Muscle layer of colon (tissue), 2 donors: ENCODE results near the gene LAG3.
A peak's percentile ranks its signal among the peaks of the same experiment; 100 is the strongest.
"Not testable (repeated sequence)": the region's sequence is repeated elsewhere in the genome, so short reads cannot be mapped to it uniquely, and the experiment has no call there.

Source experiments
- H3K27ac ChIP-seq: one replicate; pipeline ENCODE4 v1.7.0; 2013; ENCODE audit warnings: low read depth, mild to moderate bottlenecking, low read length, moderate library complexity
- H3K27me3 ChIP-seq, 2 donors: one replicate each; pipeline ENCODE4 v1.7.0; 2013; ENCODE audit warnings: low read length in 2 of 2, mild to moderate bottlenecking in 2 of 2; ENCODE audit not compliant: insufficient read depth in 2 of 2, control insufficient read depth in 1 of 2
- H3K36me3 ChIP-seq: one replicate; pipeline ENCODE4 v1.7.0; 2013; ENCODE audit warnings: mild to moderate bottlenecking, low read length; ENCODE audit not compliant: insufficient read depth
- H3K4me1 ChIP-seq: one replicate; pipeline ENCODE4 v1.7.0; 2013; ENCODE audit warnings: mild to moderate bottlenecking, low read length; ENCODE audit not compliant: insufficient read depth
- H3K4me3 ChIP-seq, 2 donors: one replicate each; pipeline ENCODE4 v1.7.0; 2013; ENCODE audit warnings: low read length in 2 of 2, low read depth in 1 of 2, mild to moderate bottlenecking in 1 of 2, moderate library complexity in 1 of 2
- H3K9ac ChIP-seq: one replicate; pipeline ENCODE4 v1.7.0; 2013; ENCODE audit warnings: low read length
- H3K9me3 ChIP-seq: one replicate; pipeline ENCODE4 v1.7.0; 2013; ENCODE audit warnings: mild to moderate bottlenecking, low read length
- donor health status: abdominal sarcoma.
- donor health status: Adenocarcinoma of cecum.

Gene LAG3

GRCh38 chr12:6742834-6743233 is 29.5 kb upstream of the LAG3 start:
- Histone ChIP-seq H3K27me3 (no peaks in the 10 kb centered on the region), H3K4me1 (no peaks in the 10 kb centered on the region), H3K36me3 (peaks cover 22% of the 10 kb centered on the region), H3K9ac (no peak overlapping the region), H3K9me3 (no peaks in the 10 kb centered on the region), H3K4me3 (no peak overlapping the region), H3K27ac (no peak overlapping the region)

GRCh38 chr12:6743300-6743699 is 29.0 kb upstream of the LAG3 start:
- H3K4me3 ChIP-seq, H3K27ac ChIP-seq, H3K9ac ChIP-seq, H3K4me1 ChIP-seq, H3K27me3 ChIP-seq, H3K9me3 ChIP-seq: not testable (repeated sequence)
- H3K36me3 ChIP-seq: peaks cover 26% of the 10 kb centered on the region

GRCh38 chr12:6745741-6746525 is 26.4 kb upstream of the LAG3 start:
- no peaks in the 10 kb centered on the region for H3K4me1 ChIP-seq
- H3K36me3 ChIP-seq: peaks cover 52% of the 10 kb centered on the region
- H3K4me3 ChIP-seq: no peak overlapping the region
- no peaks in the 10 kb centered on the region for H3K9me3 ChIP-seq
- H3K27me3 ChIP-seq: no peaks in the 10 kb centered on the region
- no peak overlapping the region for H3K9ac ChIP-seq
- H3K27ac ChIP-seq: no peak overlapping the region

- Histone ChIP-seq H3K4me1 (peaks cover 11% of the 10 kb centered on the region), H3K36me3 (peaks cover 64% of the 10 kb centered on the region), H3K4me3 (no peak overlapping the region), H3K27ac (no peak overlapping the region), H3K9ac (no peak overlapping the region), H3K27me3 (no peaks in the 10 kb centered on the region), H3K9me3 (no peaks in the 10 kb centered on the region)
Measured at GRCh38 chr12:6747216-6747615, 25.1 kb upstream of the LAG3 start.

DNA sequence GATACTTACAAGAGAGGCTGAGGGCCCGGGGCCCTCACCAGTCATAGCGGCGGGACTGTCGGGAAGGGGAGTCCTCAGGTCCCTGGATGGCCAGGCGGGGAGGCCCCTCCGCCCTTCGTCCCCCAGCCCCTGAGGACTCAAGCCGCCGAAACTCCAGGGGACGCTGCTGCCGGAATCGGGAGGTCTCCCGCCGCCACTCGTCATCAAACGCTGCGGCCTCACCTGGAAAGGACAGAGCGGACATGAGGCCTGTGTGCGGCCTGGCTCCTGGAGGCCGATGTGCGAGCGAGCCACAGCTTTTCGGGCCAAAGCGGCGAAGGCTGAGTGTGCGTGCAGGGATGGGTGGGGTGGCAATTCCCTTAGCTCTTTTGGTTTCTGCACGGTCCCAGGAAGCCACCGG is 23.6 kb upstream of the LAG3 start:
- peaks cover 12% of the 10 kb centered on the region for H3K4me1 ChIP-seq
- no peaks in the 10 kb centered on the region for H3K9me3 ChIP-seq
- H3K27me3 ChIP-seq: no peaks in the 10 kb centered on the region
- no peak overlapping the region for H3K4me3 ChIP-seq
- H3K27ac ChIP-seq: no peak overlapping the region
- H3K9ac ChIP-seq: no peak overlapping the region
- peaks cover 64% of the 10 kb centered on the region for H3K36me3 ChIP-seq

DNA sequence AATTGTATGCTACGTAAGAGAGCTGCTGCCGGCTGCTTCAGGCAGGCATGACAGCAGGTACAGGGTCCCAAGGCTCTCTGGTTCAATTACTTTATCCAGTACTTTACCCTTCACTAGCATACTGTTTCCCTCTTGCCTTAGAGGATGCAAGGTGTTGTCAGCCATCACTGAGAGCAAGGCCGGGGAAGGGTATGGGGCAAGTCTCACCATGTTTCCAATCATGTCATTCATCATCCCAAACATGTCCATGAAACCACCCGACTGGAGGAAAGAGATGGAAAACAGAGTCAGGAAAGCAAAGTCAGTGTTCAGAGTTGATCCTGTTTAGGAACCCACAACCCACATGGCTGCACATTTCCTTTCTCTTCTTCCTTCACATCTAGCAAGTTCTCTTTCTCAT is 21.8 kb upstream of the LAG3 start:
- Histone ChIP-seq H3K9ac (no peak overlapping the region), H3K36me3 (peaks cover 61% of the 10 kb centered on the region)

GRCh38 chr12:6751767-6752166 is 20.6 kb upstream of the LAG3 start:
- Histone ChIP-seq H3K4me1 (peaks cover 12% of the 10 kb centered on the region), H3K36me3 (peaks cover 52% of the 10 kb centered on the region), H3K27ac (peak overlapping the region; percentile 100), H3K4me3 (peak overlapping the region; percentile 52 to 80), H3K9ac (peak overlapping the region; percentile 69), H3K9me3 (no peaks in the 10 kb centered on the region), H3K27me3 (no peaks in the 10 kb centered on the region)

More for the DNA sequence above, 21.8 kb upstream of the LAG3 start:
- Histone ChIP-seq H3K9me3 (no peaks in the 10 kb centered on the region), H3K27ac (no peak overlapping the region), H3K4me1 (peaks cover 12% of the 10 kb centered on the region), H3K4me3 (no peak overlapping the region), H3K27me3 (no peaks in the 10 kb centered on the region)

DNA sequence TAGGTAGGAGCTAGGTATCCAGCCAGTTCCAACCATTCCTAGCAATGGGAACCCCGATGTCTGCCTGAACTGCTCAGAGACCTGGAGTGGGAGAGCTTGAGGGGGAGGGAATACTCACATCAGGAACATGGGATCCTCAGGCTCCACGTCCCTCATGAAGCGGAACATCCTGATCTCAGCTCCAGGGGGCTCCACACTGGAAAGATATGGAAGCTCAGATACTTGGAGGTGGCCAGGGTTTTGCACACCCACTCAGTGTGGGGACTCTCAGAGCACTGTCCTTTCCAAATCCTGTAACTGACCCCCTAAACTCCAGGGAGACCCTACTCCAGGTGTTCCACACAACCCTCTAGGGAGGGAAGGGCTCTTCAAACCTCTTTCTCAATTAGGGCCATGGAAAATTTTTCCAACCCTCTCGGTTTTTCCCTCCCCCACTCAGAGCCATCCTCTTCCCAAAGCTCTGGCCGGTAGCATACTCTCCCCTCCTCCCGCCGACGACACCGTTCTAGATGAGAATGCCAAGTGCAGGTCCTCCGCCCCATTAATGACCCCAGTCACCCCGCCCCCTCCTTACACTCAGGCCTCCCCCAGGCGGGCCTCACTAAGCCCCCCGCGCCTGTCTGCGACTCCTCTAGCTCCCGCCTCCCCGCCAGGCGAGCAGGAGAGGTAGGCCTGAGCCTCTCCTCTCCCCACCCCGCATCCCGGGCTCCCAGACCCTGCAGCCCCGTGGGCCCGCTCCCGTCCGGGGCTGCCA is 20.0 kb upstream of the LAG3 start:
- Histone ChIP-seq H3K27ac (peak overlapping the region; percentile 100), H3K4me1 (peaks cover 12% of the 10 kb centered on the region), H3K27me3 (no peaks in the 10 kb centered on the region), H3K36me3 (peaks cover 46% of the 10 kb centered on the region), H3K4me3 (peak overlapping the region; percentile 52 to 80), H3K9me3 (no peaks in the 10 kb centered on the region), H3K9ac (peak overlapping the region; percentile 69)

GRCh38 chr12:6752921-6753771 is 19.2 kb upstream of the LAG3 start, which contains the start of gene MLF2:
Gene MLF2, minus strand, starts transcription at chr12:6753141. Its CDS starts 807 bp downstream, at chr12:6752334.
- H3K4me3 ChIP-seq: peak within 1 kb of the TSS; percentile 52 to 80
- peak within 1 kb of the TSS; percentile 69 for H3K9ac ChIP-seq
- no peaks in the 10 kb centered on the region for H3K27me3 ChIP-seq
- H3K27ac ChIP-seq: peak within 1 kb of the TSS; percentile 100
- H3K36me3 ChIP-seq: peaks cover 38% of the 10 kb centered on the region
- H3K4me1 ChIP-seq: peaks cover 12% of the 10 kb centered on the region
- no peaks in the 10 kb centered on the region for H3K9me3 ChIP-seq

DNA sequence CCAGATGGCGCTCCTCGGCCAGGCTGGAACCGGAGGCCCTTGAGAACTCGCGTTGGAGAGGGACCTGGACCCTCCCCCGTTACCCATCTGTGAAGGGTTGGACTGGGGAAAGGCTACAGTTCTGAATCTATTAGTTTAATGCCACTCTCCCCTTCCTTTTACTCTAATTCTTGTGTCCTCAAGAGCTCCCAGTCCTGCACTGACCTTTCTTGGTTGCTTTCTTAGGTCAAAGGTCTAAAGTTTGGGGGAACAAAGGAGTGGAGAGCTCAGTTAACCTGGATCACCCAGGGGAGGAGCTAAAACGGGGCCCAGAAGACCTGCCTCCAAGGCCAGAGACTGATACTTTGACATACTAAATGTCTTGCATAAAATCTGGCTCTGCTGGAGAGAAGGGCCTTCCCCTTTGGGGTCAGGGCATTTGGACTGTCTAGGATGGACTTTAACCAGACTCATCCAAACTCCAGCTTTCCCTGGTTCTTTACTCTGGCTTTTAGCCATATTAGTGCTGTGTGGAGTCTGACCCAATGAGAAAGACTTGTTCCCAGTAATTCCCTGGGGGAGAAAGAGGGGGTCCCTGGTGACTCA is 18.5 kb upstream of the LAG3 start:
- Histone ChIP-seq H3K9ac (no peak overlapping the region), H3K4me1 (peaks cover 12% of the 10 kb centered on the region), H3K27me3 (no peaks in the 10 kb centered on the region), H3K27ac (peak overlapping the region; percentile 100), H3K4me3 (no peak overlapping the region), H3K36me3 (peaks cover 32% of the 10 kb centered on the region), H3K9me3 (no peaks in the 10 kb centered on the region)

GRCh38 chr12:6754411-6754810 is 17.9 kb upstream of the LAG3 start:
- H3K27ac ChIP-seq: no peak overlapping the region
- no peak overlapping the region for H3K4me3 ChIP-seq
- H3K4me1 ChIP-seq: peaks cover 12% of the 10 kb centered on the region
- H3K9me3 ChIP-seq: no peaks in the 10 kb centered on the region
- H3K27me3 ChIP-seq: no peaks in the 10 kb centered on the region
- no peak overlapping the region for H3K9ac ChIP-seq
- H3K36me3 ChIP-seq: peaks cover 27% of the 10 kb centered on the region
